Stomach (tissue), 4 donors: ENCODE measurements around the gene ITGA2.

Source experiments
- EP300 ChIP-seq: sonication (generic); formaldehyde crosslinking; IDR thresholded peaks from one replicate; pipeline ENCODE4 v1.6.1; 2017; ENCODE audit warnings: antibody characterized with exemption
- POLR2A ChIP-seq, 4 donors: fragments of 450-650 bp; IDR thresholded peaks; one replicate each; pipeline ENCODE4 v1.6.1; 2016; ENCODE audit warnings: antibody characterized with exemption in 4 of 4, control low read depth in 2 of 4, mild to moderate bottlenecking in 1 of 4, moderate library complexity in 1 of 4
- POLR2AphosphoS5 ChIP-seq, 3 donors: sonication (generic); formaldehyde crosslinking; IDR thresholded peaks; one replicate each; pipeline ENCODE4 v1.6.1; 2016; ENCODE audit warnings: antibody characterized with exemption in 3 of 3
- TF ChIP-seq, protein P1 (sequence below), 7 experiments: fragments of 450-650 bp in 4 of 7; fragments of 200-600 bp in 3 of 7; sonication (generic) in 3 of 7; IDR thresholded peaks; one replicate each; pipeline ENCODE4 v1.5.1; 2016 to 2019; ENCODE audit warnings: antibody characterized with exemption in 7 of 7, control low read depth in 2 of 7, mild to moderate bottlenecking in 1 of 7

DNA sequence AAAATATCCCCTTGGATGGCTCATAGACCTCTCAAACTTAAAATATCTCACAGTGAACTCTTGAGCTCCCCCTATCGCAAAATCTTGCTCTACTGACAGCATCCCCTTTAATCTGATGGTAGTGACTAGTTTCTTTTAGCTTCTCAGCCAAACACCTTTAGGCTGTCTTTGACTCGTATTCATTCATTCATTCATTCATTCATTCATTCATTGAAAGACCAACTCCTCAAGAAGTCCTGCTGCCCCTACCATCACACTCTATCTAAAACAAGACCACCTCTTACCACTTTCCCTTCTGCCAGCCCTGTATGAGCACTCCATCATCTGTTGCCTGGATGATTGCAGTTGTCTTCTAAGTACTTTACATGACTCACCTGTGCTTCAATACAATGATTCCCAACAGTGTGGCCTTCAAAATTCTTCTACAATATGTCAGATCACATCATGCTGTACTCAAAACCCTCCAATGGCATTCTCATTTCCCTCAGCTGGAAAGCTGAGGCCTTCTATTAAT is 46.8 kb downstream of the ITGA2 start:
- TF ChIP-seq, protein P1, sequence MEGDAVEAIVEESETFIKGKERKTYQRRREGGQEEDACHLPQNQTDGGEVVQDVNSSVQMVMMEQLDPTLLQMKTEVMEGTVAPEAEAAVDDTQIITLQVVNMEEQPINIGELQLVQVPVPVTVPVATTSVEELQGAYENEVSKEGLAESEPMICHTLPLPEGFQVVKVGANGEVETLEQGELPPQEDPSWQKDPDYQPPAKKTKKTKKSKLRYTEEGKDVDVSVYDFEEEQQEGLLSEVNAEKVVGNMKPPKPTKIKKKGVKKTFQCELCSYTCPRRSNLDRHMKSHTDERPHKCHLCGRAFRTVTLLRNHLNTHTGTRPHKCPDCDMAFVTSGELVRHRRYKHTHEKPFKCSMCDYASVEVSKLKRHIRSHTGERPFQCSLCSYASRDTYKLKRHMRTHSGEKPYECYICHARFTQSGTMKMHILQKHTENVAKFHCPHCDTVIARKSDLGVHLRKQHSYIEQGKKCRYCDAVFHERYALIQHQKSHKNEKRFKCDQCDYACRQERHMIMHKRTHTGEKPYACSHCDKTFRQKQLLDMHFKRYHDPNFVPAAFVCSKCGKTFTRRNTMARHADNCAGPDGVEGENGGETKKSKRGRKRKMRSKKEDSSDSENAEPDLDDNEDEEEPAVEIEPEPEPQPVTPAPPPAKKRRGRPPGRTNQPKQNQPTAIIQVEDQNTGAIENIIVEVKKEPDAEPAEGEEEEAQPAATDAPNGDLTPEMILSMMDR (IDR thresholded peaks at IDR 0.05) = no peak
- TF ChIP-seq POLR2AphosphoS5 (IDR thresholded peaks at IDR 0.05) (no peak), POLR2A (IDR thresholded peaks at IDR 0.05) (no peak), EP300 (no peak)
